ENCODE results near the gene CPEB3.

DNA sequence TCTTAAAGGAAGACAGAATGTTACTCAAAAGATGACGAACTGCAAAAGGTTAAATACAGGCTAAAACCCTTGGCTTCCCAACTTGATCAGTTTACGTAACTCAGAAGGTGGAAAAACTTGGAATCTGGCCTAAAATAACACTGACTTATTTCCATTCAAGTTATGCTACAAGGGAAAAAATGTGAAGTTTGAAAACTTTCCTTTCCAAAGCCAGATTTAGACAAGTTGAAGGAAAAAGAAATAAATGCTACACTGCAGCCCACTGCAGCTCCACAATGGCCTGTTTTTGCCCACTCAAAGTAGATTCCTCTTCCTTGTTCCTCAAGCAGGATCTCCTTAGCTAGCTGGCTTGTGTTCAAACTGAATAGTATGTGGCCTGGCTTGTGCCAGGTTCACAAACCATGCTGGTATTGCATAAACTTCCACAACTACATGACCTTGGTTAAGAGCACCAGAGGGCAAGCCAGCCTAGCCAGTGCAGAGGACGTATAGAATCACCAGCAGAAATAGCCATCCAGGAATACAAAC lies 166.2 kb downstream of the CPEB3 start:
- TF ChIP-seq, protein P1, sequence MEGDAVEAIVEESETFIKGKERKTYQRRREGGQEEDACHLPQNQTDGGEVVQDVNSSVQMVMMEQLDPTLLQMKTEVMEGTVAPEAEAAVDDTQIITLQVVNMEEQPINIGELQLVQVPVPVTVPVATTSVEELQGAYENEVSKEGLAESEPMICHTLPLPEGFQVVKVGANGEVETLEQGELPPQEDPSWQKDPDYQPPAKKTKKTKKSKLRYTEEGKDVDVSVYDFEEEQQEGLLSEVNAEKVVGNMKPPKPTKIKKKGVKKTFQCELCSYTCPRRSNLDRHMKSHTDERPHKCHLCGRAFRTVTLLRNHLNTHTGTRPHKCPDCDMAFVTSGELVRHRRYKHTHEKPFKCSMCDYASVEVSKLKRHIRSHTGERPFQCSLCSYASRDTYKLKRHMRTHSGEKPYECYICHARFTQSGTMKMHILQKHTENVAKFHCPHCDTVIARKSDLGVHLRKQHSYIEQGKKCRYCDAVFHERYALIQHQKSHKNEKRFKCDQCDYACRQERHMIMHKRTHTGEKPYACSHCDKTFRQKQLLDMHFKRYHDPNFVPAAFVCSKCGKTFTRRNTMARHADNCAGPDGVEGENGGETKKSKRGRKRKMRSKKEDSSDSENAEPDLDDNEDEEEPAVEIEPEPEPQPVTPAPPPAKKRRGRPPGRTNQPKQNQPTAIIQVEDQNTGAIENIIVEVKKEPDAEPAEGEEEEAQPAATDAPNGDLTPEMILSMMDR (IDR thresholded peaks at IDR 0.05) = no peak
- TF ChIP-seq POLR2AphosphoS5 (IDR thresholded peaks at IDR 0.05) = peak; percentile 28
- TF ChIP-seq POLR2A (IDR thresholded peaks at IDR 0.05) = no peak

Data from prostate gland (tissue), 2 donors.